ENCODE measurements around the gene CNST. TPM values are rescaled to one million over a fixed set of nuclear protein-coding genes. Genes with fewer than 3 reads are reported as not detected.

Gene CNST
- total and polyA plus RNA-seq, 2 of the 13 experiments (the other 11 are each of a cell fraction or from before 2014, with no cell fraction given) = 6.3 to 12.4 TPM

- intact Hi-C loops (cut with micrococcal nuclease; ENCODE audit: unreplicated experiment) = loop anchor here (1.0 to 5.0 kb wide), 2 partner anchors 18 to 37 kb away; no protein-coding TSS in a partner anchor
- Histone ChIP-seq H3K36me3 (replicated peaks in 1 of 2; ENCODE audit: control insufficient read depth in 1 of 2, insufficient read depth in 2 of 2, low read length in 2 of 2) (peaks cover 0 to 9% of the 10 kb centered on the region in 2 experiments; a peak in 3 of 5 replicates), H4K20me1 (ENCODE audit: insufficient read depth, low read length) (no peaks in the 10 kb centered on the region), H3K79me2 (ENCODE audit: insufficient read depth, low read length) (peaks cover 64% of the 10 kb centered on the region), H3K9ac (ENCODE audit: insufficient read depth, low read depth, low read length) (peak overlapping the region; percentile 83), H2AFZ (ENCODE audit: low read length) (no peak overlapping the region), H3K4me2 (ENCODE audit: low read depth, low read length) (peak overlapping the region; percentile 73), H3K27me3 (ENCODE audit: control insufficient read depth in 1 of 2, insufficient read depth in 2 of 2, low read length in 2 of 2) (no peaks in the 10 kb centered on the region; a peak in 1 of 5 replicates), H3K4me3 (replicated peaks in 1 of 3; ENCODE audit: insufficient read depth in 1 of 3, low read depth in 2 of 3, low read length in 3 of 3) (peak overlapping the region; percentile 84 to 96 (median 95)), H3K27ac (ENCODE audit: extremely low read length, insufficient read depth, low read length) (peak overlapping the region; percentile 77), H3K9me3 (ENCODE audit: low read length) (no peaks in the 10 kb centered on the region), H3K4me1 (ENCODE audit: insufficient read depth, low read length) (peaks cover 48% of the 10 kb centered on the region)
- 0% methylated on average over 7 of the region's 25 CpGs for WGBS (ENCODE audit: low lambda C conversion rate)
- in situ Hi-C loops (cut with HindIII; ENCODE audit: extremely low pct_ligation_motif_present, low pct_unique_long_range_greater_than_20kb) = no loop called here
- CTCF ChIA-PET (ENCODE audit: low intra/inter-chr PET ratio, low total read pairs) = no interaction called here
- FAIRE-seq (peak; percentile 28), ATAC-seq (peak; percentile 27), DNase-seq (ENCODE audit: low spot score) (peak; percentile 53)
- no TSS peak for BruUV-seq (replicated peaks)
- POLR2A ChIA-PET = interaction anchor here (0.8 to 2.8 kb wide), 5 partner anchors 12 to 117 kb away, joined by 3 to 34 read pairs (median 4); no protein-coding TSS in a partner anchor
- TF ChIP-seq ZZZ3 (CRISPR knock-in tag; IDR thresholded peaks at IDR 0.05; ENCODE audit: borderline replicate concordance) (no peak), STAT6 (CRISPR knock-in tag; IDR thresholded peaks at IDR 0.05; ENCODE audit: borderline replicate concordance) (peak; percentile 10; the same call in 1 of the 2 replicates), KAT2B (IDR thresholded peaks at IDR 0.05; ENCODE audit: borderline replicate concordance, low read depth, low read length) (no peak), PHF5A (CRISPR knock-in tag; IDR thresholded peaks at IDR 0.05; ENCODE audit: low read depth, unreplicated experiment) (no peak), ZBTB33 (CRISPR knock-in tag; IDR thresholded peaks at IDR 0.05) (no peak), ZNF512B (CRISPR knock-in tag; IDR thresholded peaks at IDR 0.05; ENCODE audit: borderline replicate concordance) (no peak), ZNF607 (CRISPR knock-in tag; IDR thresholded peaks at IDR 0.05; ENCODE audit: borderline replicate concordance) (0 out of 2 replicates have a peak, but pooled peaks have one; percentile 36), ZNF605 (CRISPR knock-in tag; IDR thresholded peaks at IDR 0.05) (0 out of 2 replicates have a peak, but pooled peaks have one; percentile 5), ZKSCAN8 (CRISPR knock-in tag; IDR thresholded peaks at IDR 0.05; ENCODE audit: borderline replicate concordance) (no peak), CEBPG (CRISPR knock-in tag; IDR thresholded peaks at IDR 0.05) (0 out of 2 replicates have a peak, but pooled peaks have one; percentile 26), SATB2 (CRISPR knock-in tag; IDR thresholded peaks at IDR 0.05) (0 out of 2 replicates have a peak, but pooled peaks have one; percentile 33), ZSCAN29 (CRISPR knock-in tag; conservative IDR thresholded peaks at IDR 0.05) (peak; percentile 75), PRMT3 (CRISPR knock-in tag; IDR thresholded peaks at IDR 0.05; ENCODE audit: borderline replicate concordance, low read depth) (0 out of 2 replicates have a peak, but pooled peaks have one; percentile 23), CEBPB (IDR thresholded peaks at IDR 0.05; ENCODE audit: borderline replicate concordance, low read depth, low read length) (peak; percentile 71; the same call in 1 of the 2 replicates), RARG (CRISPR knock-in tag; IDR thresholded peaks at IDR 0.05; ENCODE audit: low read depth) (no peak), GTF3A (CRISPR knock-in tag; conservative IDR thresholded peaks at IDR 0.05) (0 out of 2 replicates have a peak, but pooled peaks have one; percentile 46), BORCS8-MEF2B (CRISPR knock-in tag; IDR thresholded peaks at IDR 0.05) (peak; percentile 6; the same call in 1 of the 2 replicates)
Measured at GRCh38 chr1:246565751-246566127, 517 bp upstream of the CNST start.

All from HepG2 (cell line).